ENCODE data around the gene VCP.

VCP gene

GRCh38 chr9:35059438-35059837 lies 13.0 kb downstream of the VCP start:
- no peak overlapping the region for H3K27ac ChIP-seq (ENCODE audit: low read length)
- no peak overlapping the region for H3K9ac ChIP-seq (ENCODE audit: low read length in 2 of 2)
- no peaks in the 10 kb centered on the region for H3K9me3 ChIP-seq (ENCODE audit: control insufficient read depth in 2 of 2, low read length in 2 of 2)
- H3K36me3 ChIP-seq (ENCODE audit: control insufficient read depth in 2 of 2, insufficient read depth in 2 of 2, low read length in 2 of 2) = peaks cover 82 to 85% of the 10 kb centered on the region in 2 donors
- H3K27me3 ChIP-seq (ENCODE audit: control insufficient read depth in 1 of 2, insufficient read depth in 2 of 2, low read length in 2 of 2) = no peaks in the 10 kb centered on the region
- H3K4me3 ChIP-seq (ENCODE audit: low read length in 2 of 2) = no peak overlapping the region
- H3K4me1 ChIP-seq (ENCODE audit: control insufficient read depth, insufficient read depth, low read length) = no peaks in the 10 kb centered on the region

- H3K36me3 ChIP-seq (ENCODE audit: control insufficient read depth in 2 of 2, insufficient read depth in 2 of 2, low read length in 2 of 2) = peaks cover 63 to 65% of the 10 kb centered on the region in 2 donors
- no peaks in the 10 kb centered on the region for H3K27me3 ChIP-seq (ENCODE audit: control insufficient read depth in 1 of 2, insufficient read depth in 2 of 2, low read length in 2 of 2)
- H3K9ac ChIP-seq (ENCODE audit: low read length in 2 of 2) = no peak overlapping the region
- no peaks in the 10 kb centered on the region for H3K9me3 ChIP-seq (ENCODE audit: control insufficient read depth in 2 of 2, low read length in 2 of 2)
- H3K4me3 ChIP-seq (ENCODE audit: low read length in 2 of 2) = no peak overlapping the region
- H3K4me1 ChIP-seq (ENCODE audit: control insufficient read depth, insufficient read depth, low read length) = no peaks in the 10 kb centered on the region
- H3K27ac ChIP-seq (ENCODE audit: low read length) = no peak overlapping the region
These were observed 15.2 kb downstream of the VCP start for GRCh38 chr9:35057271-35057620.

DNA sequence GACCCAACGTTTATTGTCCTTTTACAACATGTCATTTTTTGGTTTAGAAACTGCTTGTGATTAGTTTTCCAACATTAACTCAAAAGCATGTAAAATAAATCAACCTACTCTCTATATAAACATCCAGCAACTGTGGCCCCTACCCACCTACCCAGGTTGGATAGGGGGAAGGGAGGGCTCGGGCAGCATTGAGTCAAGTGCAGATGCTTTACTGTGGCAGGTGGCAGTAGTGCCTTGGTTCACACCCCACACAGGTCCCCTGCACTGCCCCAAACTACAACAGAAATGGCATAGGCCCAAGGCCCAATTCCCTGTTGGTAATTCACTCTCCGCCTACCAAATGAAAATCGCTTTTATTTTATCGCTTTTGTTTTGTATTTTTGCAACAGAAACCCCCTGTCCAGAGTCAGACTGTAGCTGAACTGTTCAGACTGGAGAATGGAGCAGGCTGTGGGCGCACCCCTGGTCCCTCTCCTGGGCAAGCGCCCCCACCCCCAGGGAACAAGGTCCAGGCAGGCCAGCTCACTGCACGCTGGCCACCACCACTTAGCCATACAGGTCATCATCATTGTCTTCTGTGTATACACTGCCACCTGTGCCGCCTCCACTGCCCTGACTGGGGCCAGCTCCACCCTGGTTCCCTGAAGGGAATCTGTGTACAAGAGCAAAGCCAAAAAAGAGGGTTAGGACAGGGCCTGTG lies 15.7 kb downstream of the VCP start:
- Histone ChIP-seq H3K9ac (ENCODE audit: low read length in 2 of 2) (no peak overlapping the region), H3K4me3 (ENCODE audit: low read length in 2 of 2) (no peak overlapping the region), H3K36me3 (ENCODE audit: control insufficient read depth in 2 of 2, insufficient read depth in 2 of 2, low read length in 2 of 2) (peaks cover 61 to 63% of the 10 kb centered on the region in 2 donors), H3K4me1 (ENCODE audit: control insufficient read depth, insufficient read depth, low read length) (no peaks in the 10 kb centered on the region), H3K9me3 (ENCODE audit: control insufficient read depth in 2 of 2, low read length in 2 of 2) (no peaks in the 10 kb centered on the region), H3K27me3 (ENCODE audit: control insufficient read depth in 1 of 2, insufficient read depth in 2 of 2, low read length in 2 of 2) (no peaks in the 10 kb centered on the region), H3K27ac (ENCODE audit: low read length) (no peak overlapping the region)

GRCh38 chr9:35054871-35055644 lies 17.4 kb downstream of the VCP start:
- Histone ChIP-seq H3K4me3 (ENCODE audit: low read length in 2 of 2) (no peak overlapping the region), H3K36me3 (ENCODE audit: control insufficient read depth in 2 of 2, insufficient read depth in 2 of 2, low read length in 2 of 2) (peaks cover 52% of the 10 kb centered on the region in 2 donors), H3K27ac (ENCODE audit: low read length) (no peak overlapping the region), H3K9me3 (ENCODE audit: control insufficient read depth in 2 of 2, low read length in 2 of 2) (no peaks in the 10 kb centered on the region), H3K27me3 (ENCODE audit: control insufficient read depth in 1 of 2, insufficient read depth in 2 of 2, low read length in 2 of 2) (no peaks in the 10 kb centered on the region), H3K9ac (ENCODE audit: low read length in 2 of 2) (no peak overlapping the region), H3K4me1 (ENCODE audit: control insufficient read depth, insufficient read depth, low read length) (no peaks in the 10 kb centered on the region)

GRCh38 chr9:35054185-35054835 lies 18.1 kb downstream of the VCP start:
- peaks cover 45 to 47% of the 10 kb centered on the region in 2 donors for H3K36me3 ChIP-seq (ENCODE audit: control insufficient read depth in 2 of 2, insufficient read depth in 2 of 2, low read length in 2 of 2)
- no peaks in the 10 kb centered on the region for H3K9me3 ChIP-seq (ENCODE audit: control insufficient read depth in 2 of 2, low read length in 2 of 2)
- no peak overlapping the region for H3K9ac ChIP-seq (ENCODE audit: low read length in 2 of 2)
- no peaks in the 10 kb centered on the region for H3K4me1 ChIP-seq (ENCODE audit: control insufficient read depth, insufficient read depth, low read length)
- H3K4me3 ChIP-seq (ENCODE audit: low read length in 2 of 2) = no peak overlapping the region
- no peaks in the 10 kb centered on the region for H3K27me3 ChIP-seq (ENCODE audit: control insufficient read depth in 1 of 2, insufficient read depth in 2 of 2, low read length in 2 of 2)
- H3K27ac ChIP-seq (ENCODE audit: low read length) = no peak overlapping the region

GRCh38 chr9:35051069-35051967 lies 21.1 kb downstream of the VCP start:
- Histone ChIP-seq H3K9me3 (ENCODE audit: control insufficient read depth in 2 of 2, low read length in 2 of 2) (no peaks in the 10 kb centered on the region), H3K27me3 (ENCODE audit: control insufficient read depth in 1 of 2, insufficient read depth in 2 of 2, low read length in 2 of 2) (no peaks in the 10 kb centered on the region), H3K4me3 (ENCODE audit: low read length in 2 of 2) (no peak overlapping the region), H3K27ac (ENCODE audit: low read length) (peak overlapping the region; percentile 24), H3K36me3 (ENCODE audit: control insufficient read depth in 2 of 2, insufficient read depth in 2 of 2, low read length in 2 of 2) (peaks cover 23% of the 10 kb centered on the region in 2 donors), H3K4me1 (ENCODE audit: control insufficient read depth, insufficient read depth, low read length) (no peaks in the 10 kb centered on the region), H3K9ac (ENCODE audit: low read length in 2 of 2) (peak overlapping the region in 1 of 2 donors; percentile 30)

DNA sequence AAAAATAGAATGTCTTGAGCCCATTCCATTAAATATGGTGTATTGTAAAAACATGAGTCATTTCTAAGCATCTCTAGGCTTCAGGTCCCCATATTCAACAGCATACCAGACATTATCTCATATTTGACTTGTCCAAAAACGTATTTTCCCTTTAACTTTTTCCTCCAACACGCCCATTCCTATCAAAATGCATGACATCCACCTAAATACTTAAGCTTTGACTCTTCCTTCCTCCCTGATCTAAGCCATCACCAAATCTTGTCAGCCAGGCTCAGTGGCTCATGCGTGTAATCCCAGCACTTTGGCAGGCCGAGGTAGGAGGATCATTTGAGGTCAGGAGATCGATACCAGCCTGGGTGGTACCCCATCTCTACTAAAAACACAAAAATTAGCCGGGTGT lies 23.9 kb downstream of the VCP start:
- Histone ChIP-seq H3K27me3 (ENCODE audit: control insufficient read depth in 1 of 2, insufficient read depth in 2 of 2, low read length in 2 of 2) (no peaks in the 10 kb centered on the region), H3K36me3 (ENCODE audit: control insufficient read depth in 2 of 2, insufficient read depth in 2 of 2, low read length in 2 of 2) (peaks cover 31 to 33% of the 10 kb centered on the region in 2 donors), H3K4me3 (ENCODE audit: low read length in 2 of 2) (no peak overlapping the region), H3K27ac (ENCODE audit: low read length) (no peak overlapping the region), H3K9ac (ENCODE audit: low read length in 2 of 2) (no peak overlapping the region), H3K9me3 (ENCODE audit: control insufficient read depth in 2 of 2, low read length in 2 of 2) (no peaks in the 10 kb centered on the region), H3K4me1 (ENCODE audit: control insufficient read depth, insufficient read depth, low read length) (no peaks in the 10 kb centered on the region)

GRCh38 chr9:35044071-35044470 lies 28.4 kb downstream of the VCP start:
- Histone ChIP-seq H3K36me3 (ENCODE audit: control insufficient read depth in 2 of 2, insufficient read depth in 2 of 2, low read length in 2 of 2) (peaks cover 23 to 30% of the 10 kb centered on the region in 2 donors), H3K27me3 (ENCODE audit: control insufficient read depth in 1 of 2, insufficient read depth in 2 of 2, low read length in 2 of 2) (no peaks in the 10 kb centered on the region), H3K4me1 (ENCODE audit: control insufficient read depth, insufficient read depth, low read length) (no peaks in the 10 kb centered on the region), H3K27ac (ENCODE audit: low read length) (no peak overlapping the region), H3K9ac (ENCODE audit: low read length in 2 of 2) (no peak overlapping the region), H3K4me3 (ENCODE audit: low read length in 2 of 2) (no peak overlapping the region), H3K9me3 (ENCODE audit: control insufficient read depth in 2 of 2, low read length in 2 of 2) (no peaks in the 10 kb centered on the region)

DNA sequence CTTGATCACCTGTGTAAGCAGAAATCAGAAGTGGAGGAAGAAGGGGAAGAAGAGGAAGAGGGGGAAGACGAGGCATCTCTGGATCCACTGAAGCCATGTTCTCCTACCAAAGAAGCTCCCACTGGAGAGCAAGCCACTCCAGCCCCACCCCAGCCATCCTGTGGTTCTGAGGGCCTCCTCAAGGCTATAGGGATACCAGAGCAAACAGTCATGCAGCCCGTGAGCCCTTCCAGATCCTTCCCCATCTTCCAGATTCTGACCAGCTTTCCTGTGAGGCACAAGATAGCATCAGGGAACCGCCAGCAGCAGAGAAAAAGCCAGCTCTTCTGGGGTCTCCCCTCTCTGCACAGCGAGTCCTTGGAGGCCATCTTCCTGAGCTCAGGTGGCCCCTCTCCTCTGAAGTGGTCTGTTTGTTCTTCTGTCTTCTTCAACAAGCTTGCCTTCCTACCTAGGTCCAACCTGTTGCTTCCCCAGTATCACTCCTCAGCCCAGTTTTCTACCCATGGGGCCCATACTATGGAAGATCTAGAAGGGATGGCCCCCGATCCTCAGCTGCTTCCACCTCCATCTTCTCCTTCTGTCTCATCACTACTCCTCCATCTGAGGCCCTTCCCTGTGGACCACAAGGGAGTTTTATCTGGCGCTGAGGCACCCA lies 29.4 kb downstream of the VCP start:
- Histone ChIP-seq H3K4me1 (ENCODE audit: control insufficient read depth, insufficient read depth, low read length) (no peaks in the 10 kb centered on the region), H3K27me3 (ENCODE audit: control insufficient read depth in 1 of 2, insufficient read depth in 2 of 2, low read length in 2 of 2) (no peaks in the 10 kb centered on the region), H3K9me3 (ENCODE audit: control insufficient read depth in 2 of 2, low read length in 2 of 2) (no peaks in the 10 kb centered on the region), H3K4me3 (ENCODE audit: low read length in 2 of 2) (no peak overlapping the region), H3K9ac (ENCODE audit: low read length in 2 of 2) (no peak overlapping the region), H3K36me3 (ENCODE audit: control insufficient read depth in 2 of 2, insufficient read depth in 2 of 2, low read length in 2 of 2) (peaks cover 23 to 29% of the 10 kb centered on the region in 2 donors), H3K27ac (ENCODE audit: low read length) (no peak overlapping the region)

- Histone ChIP-seq H3K9ac (ENCODE audit: low read length in 2 of 2) (no peak overlapping the region), H3K9me3 (ENCODE audit: control insufficient read depth in 2 of 2, low read length in 2 of 2) (no peaks in the 10 kb centered on the region), H3K27me3 (ENCODE audit: control insufficient read depth in 1 of 2, insufficient read depth in 2 of 2, low read length in 2 of 2) (no peaks in the 10 kb centered on the region), H3K36me3 (ENCODE audit: control insufficient read depth in 2 of 2, insufficient read depth in 2 of 2, low read length in 2 of 2) (peaks cover 23 to 29% of the 10 kb centered on the region in 2 donors), H3K4me1 (ENCODE audit: control insufficient read depth, insufficient read depth, low read length) (no peaks in the 10 kb centered on the region), H3K4me3 (ENCODE audit: low read length in 2 of 2) (no peak overlapping the region), H3K27ac (ENCODE audit: low read length) (no peak overlapping the region)
These were observed 30.3 kb downstream of the VCP start for GRCh38 chr9:35042081-35042604.

All from stomach smooth muscle (tissue), 2 donors.